22Rv1 (cell line): ENCODE measurements around the gene DIS3L.

Experiments
- H3K27ac ChIP-seq: fragments of 450-650 bp; 2 replicates; pipeline ENCODE4 v1.5.1; 2017
- ZFX ChIP-seq: fragments of 450-650 bp; IDR thresholded peaks from 2 replicates; pipeline ENCODE4 v1.6.1; 2017; ENCODE audit warnings: antibody characterized with exemption, borderline replicate concordance
- TF ChIP-seq, protein P1 (sequence below): fragments of 450-650 bp; IDR thresholded peaks from 2 replicates; pipeline ENCODE4 v1.5.1; 2017; ENCODE audit warnings: mild to moderate bottlenecking

Gene DIS3L

DNA sequence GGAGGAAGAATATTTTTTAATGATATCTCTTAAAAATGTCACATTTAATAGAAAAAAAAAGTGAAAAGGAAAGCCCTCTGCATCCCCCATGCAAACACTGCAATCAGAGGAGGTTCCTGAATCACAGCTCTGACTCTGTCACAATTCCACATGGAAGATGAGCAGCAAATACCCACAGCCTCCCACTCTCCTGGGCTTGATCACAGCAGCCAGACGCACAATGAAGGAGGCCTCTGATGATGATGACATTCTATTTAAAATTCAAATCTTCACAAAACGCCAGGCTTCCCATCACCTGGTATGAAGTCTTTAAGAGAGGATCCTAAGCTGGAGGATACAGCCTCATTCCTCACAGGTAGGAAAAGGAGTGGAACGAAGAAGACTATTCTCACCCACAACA lies 9.1 kb upstream of the DIS3L start:
- no peak overlapping the region for H3K27ac ChIP-seq
- TF ChIP-seq ZFX: no peak
- TF ChIP-seq, protein P1, sequence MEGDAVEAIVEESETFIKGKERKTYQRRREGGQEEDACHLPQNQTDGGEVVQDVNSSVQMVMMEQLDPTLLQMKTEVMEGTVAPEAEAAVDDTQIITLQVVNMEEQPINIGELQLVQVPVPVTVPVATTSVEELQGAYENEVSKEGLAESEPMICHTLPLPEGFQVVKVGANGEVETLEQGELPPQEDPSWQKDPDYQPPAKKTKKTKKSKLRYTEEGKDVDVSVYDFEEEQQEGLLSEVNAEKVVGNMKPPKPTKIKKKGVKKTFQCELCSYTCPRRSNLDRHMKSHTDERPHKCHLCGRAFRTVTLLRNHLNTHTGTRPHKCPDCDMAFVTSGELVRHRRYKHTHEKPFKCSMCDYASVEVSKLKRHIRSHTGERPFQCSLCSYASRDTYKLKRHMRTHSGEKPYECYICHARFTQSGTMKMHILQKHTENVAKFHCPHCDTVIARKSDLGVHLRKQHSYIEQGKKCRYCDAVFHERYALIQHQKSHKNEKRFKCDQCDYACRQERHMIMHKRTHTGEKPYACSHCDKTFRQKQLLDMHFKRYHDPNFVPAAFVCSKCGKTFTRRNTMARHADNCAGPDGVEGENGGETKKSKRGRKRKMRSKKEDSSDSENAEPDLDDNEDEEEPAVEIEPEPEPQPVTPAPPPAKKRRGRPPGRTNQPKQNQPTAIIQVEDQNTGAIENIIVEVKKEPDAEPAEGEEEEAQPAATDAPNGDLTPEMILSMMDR: no peak

DNA sequence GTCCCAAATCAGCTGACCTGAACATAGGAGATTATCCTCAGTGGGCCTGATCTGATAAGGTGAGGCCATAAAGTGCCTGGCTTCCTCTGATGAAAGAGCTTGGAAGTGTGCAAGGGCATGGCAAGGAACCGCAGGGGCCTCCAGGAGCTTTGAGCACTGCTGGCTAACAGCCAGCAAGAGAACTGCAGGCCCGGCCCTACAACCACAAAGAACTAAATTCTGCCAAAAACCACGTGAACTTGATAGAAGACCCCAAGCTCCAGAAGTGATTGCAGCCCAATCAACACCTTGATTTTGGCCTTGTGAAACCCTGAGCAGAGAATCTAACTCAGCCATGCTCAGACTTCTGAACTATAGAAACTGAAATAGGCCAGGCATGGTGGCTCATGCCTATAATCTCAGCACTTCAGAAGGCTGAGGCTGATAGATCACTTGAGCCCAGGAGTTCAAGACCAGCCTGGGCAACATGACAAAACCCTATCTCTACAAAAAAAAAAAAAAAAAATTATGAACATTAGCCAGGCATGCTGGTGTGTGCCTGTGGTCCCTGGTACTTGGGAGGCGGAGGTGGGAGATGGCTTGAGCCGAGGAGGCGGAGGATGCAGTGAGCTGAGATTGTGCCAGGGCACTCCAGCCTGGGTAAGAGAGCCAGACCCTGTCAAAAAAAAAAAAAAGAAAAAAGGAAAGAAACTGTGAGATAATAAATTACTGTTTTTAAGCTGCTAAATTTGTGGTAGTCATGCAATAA lies 7.7 kb upstream of the DIS3L start:
- H3K27ac ChIP-seq: no peak overlapping the region
- no peak for TF ChIP-seq ZFX
- TF ChIP-seq, protein P1: no peak

DNA sequence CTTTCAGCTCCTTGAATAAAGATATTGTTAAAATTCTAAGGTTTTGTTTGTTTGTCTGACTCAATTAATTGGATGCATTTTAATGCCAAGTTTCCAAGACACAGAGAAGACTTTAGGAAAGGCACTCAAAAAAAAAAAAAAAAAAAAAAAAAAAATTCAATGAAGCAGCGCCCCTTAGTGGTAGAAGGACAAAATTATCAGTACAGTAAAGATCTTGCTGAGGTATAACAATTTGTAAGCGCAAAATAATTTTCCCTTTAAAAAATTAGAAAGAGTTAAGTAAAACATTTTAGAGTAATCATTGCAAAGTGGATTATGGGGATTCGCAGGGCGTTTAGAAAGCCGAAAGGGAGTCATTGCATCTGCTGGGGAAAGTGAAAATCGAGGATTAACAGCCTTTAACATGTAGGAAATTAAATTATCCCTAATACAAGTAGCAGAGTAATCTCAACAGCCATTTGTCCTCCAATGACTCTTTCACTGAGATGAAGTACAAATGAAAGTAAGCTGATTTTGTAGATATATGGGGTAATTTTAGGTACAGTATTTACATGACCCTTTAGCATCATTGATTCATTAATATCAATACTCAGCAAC lies 5.8 kb upstream of the DIS3L start:
- TF ChIP-seq, protein P1: peak; percentile 80
- TF ChIP-seq ZFX: no peak
- no peak overlapping the region for H3K27ac ChIP-seq

DNA sequence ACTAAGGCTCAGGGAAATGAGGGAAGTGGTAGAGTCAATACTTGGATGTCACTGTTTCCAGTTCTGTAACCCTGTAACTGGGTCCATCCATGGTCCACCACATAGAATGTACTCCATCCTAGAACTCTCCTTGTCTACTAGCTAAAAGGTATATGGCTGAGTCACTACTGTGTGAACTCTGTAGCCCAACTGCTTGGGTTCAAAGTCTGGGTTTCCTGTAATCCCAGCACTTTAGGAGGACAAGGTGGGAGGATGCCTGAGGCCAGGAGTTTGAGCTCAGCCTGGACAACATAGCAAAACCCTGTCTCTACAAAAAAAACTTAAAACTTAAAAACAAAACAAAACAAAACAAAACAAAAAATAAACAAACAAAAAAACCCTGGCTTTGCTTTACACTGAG lies 5.3 kb upstream of the DIS3L start:
- TF ChIP-seq, protein P1: no peak
- no peak for TF ChIP-seq ZFX
- H3K27ac ChIP-seq: no peak overlapping the region

DNA sequence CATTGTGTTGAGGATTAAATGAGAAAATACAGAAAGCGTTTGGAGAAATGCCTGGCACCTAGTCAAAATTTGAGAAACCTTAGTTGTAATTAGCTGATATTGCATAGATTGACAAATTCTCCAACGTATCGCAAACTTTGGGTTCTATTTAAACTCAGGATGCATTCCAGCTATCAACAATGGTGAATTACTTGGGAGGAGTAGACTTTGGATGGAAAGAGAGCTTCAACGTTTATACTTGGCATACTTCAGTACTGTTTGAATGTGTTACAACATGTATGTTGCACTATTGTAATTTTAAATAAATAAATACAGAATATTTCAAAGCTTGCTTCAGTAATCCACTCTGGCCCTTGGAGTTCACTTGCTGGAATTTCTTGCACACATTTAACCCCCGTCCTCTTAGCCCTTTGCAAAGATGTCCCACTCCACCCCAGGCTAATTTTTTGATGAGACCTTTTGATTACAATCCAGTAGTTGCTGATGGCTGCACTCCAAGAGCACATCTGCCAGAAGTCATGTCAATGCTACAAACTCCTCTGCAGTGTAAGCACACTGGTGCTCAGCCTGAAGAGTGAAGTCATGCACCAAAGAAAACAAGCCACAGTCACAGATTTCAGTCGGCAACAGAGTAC lies 4.7 kb upstream of the DIS3L start:
- TF ChIP-seq, protein P1: no peak
- TF ChIP-seq ZFX: no peak
- no peak overlapping the region for H3K27ac ChIP-seq

DNA sequence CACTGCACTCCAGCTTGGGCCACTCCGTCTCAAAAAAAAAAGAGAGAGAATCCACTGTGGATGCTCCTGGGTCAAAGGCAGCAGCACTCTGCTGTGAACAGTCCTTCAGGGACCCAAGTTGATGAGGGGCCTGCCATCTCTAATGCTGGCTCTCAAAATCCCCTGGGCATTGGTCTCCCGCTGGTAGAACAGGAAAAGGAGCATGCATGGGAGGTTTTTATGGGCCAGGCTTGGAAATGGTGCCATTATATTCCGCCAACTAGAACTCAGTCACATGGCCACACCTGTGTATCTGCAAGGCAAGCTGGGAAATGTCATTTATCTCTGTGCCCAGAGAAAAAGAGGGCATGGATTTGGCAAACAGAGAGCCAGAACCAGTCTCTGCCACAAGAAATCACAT lies 3.4 kb upstream of the DIS3L start:
- TF ChIP-seq, protein P1: no peak
- no peak for TF ChIP-seq ZFX
- no peak overlapping the region for H3K27ac ChIP-seq

DNA sequence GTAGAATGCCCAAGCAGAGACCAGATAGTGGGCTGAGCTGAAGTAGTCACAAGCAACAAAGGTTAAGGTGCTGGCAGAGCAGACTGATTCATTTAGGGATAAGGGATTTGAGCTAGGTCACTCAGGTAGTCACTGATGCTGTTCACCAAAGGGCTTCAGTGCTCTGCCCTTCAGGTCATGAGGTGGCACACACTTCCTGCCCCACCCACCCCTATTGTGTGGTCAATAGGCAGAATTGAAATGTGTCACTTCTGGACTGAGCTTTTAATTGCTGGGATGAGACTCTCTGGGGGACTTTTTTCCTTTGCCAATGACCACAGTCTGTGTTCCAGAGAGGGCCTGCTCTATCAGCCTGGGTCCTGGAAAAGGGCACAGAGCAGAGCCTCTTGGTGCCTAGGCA lies 2.9 kb upstream of the DIS3L start:
- TF ChIP-seq ZFX: no peak
- TF ChIP-seq, protein P1: no peak
- H3K27ac ChIP-seq: no peak overlapping the region
